Measurements from ENCODE around the gene CNTNAP2.

DNA sequence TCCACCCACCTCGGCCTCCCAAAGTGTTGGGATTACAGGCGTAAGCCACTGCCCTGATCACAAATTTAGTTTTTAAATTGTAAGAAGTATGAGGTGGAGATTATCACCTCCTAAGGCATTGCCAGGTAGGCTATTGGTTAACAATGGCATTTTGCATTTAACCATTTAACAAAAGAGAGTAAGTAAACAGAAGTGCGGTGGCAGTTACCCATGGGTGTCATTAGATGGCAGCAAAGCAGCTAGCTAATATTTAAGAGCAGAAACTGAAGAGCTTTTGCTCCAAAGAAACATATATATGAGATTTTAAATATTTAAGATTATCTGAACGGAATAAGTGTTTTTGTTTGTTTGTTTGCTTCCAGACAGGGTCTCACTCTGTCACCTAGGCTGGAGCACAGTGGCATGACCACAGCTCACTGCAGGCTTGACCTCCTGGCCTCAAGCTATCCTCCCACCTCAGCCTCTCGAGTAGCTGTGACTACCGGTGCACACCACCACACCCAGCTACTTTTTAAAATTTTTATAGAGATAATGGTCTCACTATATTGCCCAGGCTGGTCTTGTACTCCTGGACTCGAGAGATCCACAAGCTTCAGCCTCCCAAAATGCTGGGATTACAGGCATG lies 2148.4 kb downstream of the CNTNAP2 start:
- TF ChIP-seq, protein P1, sequence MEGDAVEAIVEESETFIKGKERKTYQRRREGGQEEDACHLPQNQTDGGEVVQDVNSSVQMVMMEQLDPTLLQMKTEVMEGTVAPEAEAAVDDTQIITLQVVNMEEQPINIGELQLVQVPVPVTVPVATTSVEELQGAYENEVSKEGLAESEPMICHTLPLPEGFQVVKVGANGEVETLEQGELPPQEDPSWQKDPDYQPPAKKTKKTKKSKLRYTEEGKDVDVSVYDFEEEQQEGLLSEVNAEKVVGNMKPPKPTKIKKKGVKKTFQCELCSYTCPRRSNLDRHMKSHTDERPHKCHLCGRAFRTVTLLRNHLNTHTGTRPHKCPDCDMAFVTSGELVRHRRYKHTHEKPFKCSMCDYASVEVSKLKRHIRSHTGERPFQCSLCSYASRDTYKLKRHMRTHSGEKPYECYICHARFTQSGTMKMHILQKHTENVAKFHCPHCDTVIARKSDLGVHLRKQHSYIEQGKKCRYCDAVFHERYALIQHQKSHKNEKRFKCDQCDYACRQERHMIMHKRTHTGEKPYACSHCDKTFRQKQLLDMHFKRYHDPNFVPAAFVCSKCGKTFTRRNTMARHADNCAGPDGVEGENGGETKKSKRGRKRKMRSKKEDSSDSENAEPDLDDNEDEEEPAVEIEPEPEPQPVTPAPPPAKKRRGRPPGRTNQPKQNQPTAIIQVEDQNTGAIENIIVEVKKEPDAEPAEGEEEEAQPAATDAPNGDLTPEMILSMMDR (conservative IDR thresholded peaks at IDR 0.05; ENCODE audit: low read depth, low read length): peak; percentile 77
- no peak for TF ChIP-seq EZH2 (IDR thresholded peaks at IDR 0.05; ENCODE audit: borderline replicate concordance, low read depth, low read length, poor library complexity, severe bottlenecking)
